GM03348 (cell line): ENCODE measurements around the gene SLCO1A2.

Experiments used
- DNase-seq: peaks from one replicate; pipeline ENCODE4 v3.0.0; 2012; ENCODE audit warnings: low spot score

The SLCO1A2 gene

DNA sequence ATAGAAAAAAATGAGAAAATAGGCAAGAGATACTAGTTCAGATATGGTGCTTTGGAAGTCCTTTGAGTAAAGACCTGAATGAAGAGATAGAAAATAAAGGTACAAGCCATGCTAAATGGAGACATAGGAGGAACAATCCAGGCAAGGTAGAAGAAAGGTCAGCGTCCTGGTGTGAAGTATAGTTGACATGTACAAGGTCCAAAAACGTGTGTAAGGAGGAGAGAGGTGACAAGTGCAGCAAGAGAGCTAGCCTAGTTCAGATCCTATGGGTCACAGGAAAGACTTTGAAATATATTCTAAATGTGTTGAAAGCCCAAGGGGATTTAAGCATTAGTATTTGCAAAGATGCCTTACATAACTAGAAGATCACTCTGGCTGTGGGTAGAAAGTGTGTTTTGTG, 115.5 kb downstream of the SLCO1A2 start:
- DNase-seq, result no peak
